HG03039 (cell line): Measurements from ENCODE around the gene MRPS16.

ENCODE experiments used
- ATAC-seq: cut with Tn5 transposase; IDR thresholded peaks from one replicate; pipeline ENCODE4 v1.9.1; 2021; ENCODE audit warnings: mild to moderate bottlenecking, moderate library complexity; ENCODE audit not compliant: unreplicated experiment

The MRPS16 gene

GRCh38 chr10:73205081-73205480, 47.4 kb downstream of the MRPS16 start:
- ATAC-seq, result no peak
